22Rv1 (cell line): ENCODE results near the gene GARIN5B.

Experiments
- ZFX ChIP-seq: fragments of 450-650 bp; IDR thresholded peaks from 2 replicates; pipeline ENCODE4 v1.6.1; 2017; ENCODE audit warnings: antibody characterized with exemption, borderline replicate concordance
- TF ChIP-seq, protein P1 (sequence below): fragments of 450-650 bp; IDR thresholded peaks from 2 replicates; pipeline ENCODE4 v1.5.1; 2017; ENCODE audit warnings: mild to moderate bottlenecking

DNA sequence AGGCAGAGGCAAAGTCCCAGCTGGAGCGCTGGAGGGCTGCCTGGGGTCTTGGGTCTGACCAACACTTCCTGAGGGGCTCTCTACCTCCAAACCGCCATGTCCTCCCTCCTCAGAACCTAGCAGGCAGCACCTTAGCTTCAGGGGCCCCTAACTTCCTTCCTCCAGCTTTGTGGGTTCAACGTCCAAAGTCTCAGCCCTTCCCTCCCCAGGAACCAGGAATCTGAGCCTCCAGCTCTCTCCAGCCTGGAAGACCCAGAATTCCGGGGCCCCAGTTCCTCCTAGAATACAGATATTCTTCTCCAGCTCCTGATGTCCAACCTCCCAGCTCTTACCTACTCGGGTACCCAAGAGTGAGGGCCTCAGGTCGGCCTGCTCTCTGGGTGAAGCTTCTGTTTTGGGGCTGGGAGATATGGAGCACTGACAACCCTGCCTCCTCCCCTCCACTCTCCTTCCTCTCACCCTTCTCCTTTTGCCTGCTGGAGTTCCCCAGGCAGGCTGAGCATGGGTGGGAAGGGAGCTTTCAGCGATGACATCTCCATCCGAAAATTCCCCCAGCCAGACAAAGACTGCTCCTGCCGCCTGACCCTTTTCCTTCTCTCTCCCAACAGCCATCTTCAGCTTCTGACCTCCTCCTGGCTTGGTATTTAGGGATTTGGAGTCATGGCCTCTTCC is 41.5 kb downstream of the GARIN5B start:
- TF ChIP-seq, protein P1, sequence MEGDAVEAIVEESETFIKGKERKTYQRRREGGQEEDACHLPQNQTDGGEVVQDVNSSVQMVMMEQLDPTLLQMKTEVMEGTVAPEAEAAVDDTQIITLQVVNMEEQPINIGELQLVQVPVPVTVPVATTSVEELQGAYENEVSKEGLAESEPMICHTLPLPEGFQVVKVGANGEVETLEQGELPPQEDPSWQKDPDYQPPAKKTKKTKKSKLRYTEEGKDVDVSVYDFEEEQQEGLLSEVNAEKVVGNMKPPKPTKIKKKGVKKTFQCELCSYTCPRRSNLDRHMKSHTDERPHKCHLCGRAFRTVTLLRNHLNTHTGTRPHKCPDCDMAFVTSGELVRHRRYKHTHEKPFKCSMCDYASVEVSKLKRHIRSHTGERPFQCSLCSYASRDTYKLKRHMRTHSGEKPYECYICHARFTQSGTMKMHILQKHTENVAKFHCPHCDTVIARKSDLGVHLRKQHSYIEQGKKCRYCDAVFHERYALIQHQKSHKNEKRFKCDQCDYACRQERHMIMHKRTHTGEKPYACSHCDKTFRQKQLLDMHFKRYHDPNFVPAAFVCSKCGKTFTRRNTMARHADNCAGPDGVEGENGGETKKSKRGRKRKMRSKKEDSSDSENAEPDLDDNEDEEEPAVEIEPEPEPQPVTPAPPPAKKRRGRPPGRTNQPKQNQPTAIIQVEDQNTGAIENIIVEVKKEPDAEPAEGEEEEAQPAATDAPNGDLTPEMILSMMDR: no peak
- TF ChIP-seq ZFX: no peak
